Neural progenitor cell (in vitro differentiated cells): Measurements from ENCODE around the gene CYGB.

Source experiments
- EZH2 ChIP-seq: fragments of 200-600 bp; sonication (generic); IDR thresholded peaks from 2 replicates; pipeline ENCODE4 v1.6.1; 2017; ENCODE audit warnings: antibody characterized with exemption, mild to moderate bottlenecking, moderate library complexity
- EZH2phosphoT487 ChIP-seq: fragments of 200-600 bp; sonication (generic); IDR thresholded peaks from 2 replicates; pipeline ENCODE4 v1.6.1; 2017; ENCODE audit warnings: antibody characterized with exemption
- TF ChIP-seq, protein P1 (sequence below): fragments of 200-600 bp; sonication (generic); IDR thresholded peaks from 2 replicates; pipeline ENCODE4 v1.5.1; 2017; ENCODE audit warnings: antibody characterized with exemption, mild to moderate bottlenecking

DNA sequence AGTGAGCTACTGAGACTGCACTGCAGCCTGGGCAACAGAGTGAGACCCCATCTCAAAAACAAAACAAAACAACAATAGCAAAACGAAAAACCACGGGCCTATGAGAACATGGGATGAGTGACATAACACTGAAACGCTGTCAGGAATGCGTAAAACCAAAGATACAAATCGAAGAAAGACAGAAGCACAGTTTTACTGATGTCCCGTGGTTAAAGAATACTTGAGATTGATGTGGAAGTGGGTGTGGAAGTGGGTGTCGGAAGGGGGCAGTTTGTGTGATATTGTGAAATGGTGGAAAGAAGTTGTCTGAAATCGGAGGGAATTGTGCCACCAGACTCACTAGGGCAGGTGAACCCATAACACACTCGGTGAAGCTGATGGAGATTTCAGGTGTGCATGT, 38.7 kb upstream of the CYGB start:
- TF ChIP-seq, protein P1, sequence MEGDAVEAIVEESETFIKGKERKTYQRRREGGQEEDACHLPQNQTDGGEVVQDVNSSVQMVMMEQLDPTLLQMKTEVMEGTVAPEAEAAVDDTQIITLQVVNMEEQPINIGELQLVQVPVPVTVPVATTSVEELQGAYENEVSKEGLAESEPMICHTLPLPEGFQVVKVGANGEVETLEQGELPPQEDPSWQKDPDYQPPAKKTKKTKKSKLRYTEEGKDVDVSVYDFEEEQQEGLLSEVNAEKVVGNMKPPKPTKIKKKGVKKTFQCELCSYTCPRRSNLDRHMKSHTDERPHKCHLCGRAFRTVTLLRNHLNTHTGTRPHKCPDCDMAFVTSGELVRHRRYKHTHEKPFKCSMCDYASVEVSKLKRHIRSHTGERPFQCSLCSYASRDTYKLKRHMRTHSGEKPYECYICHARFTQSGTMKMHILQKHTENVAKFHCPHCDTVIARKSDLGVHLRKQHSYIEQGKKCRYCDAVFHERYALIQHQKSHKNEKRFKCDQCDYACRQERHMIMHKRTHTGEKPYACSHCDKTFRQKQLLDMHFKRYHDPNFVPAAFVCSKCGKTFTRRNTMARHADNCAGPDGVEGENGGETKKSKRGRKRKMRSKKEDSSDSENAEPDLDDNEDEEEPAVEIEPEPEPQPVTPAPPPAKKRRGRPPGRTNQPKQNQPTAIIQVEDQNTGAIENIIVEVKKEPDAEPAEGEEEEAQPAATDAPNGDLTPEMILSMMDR: no peak
- TF ChIP-seq EZH2 (no peak), EZH2phosphoT487 (no peak)
